IPS DF 19.7 (cell line): ENCODE measurements around the gene RILPL2.
"Not testable (repeated sequence)": the region's sequence is repeated elsewhere in the genome, so short reads cannot be mapped to it uniquely, and the experiment has no call there.

Source experiments
- DNase-seq: peaks from one replicate; pipeline ENCODE4 v3.0.0-alpha.2; 2013; ENCODE audit warnings: low read depth, low spot score

Gene RILPL2

GRCh38 chr12:123382684-123383083 is 53.8 kb downstream of the RILPL2 start:
- DNase-seq: no peak

- no peak for DNase-seq
Measured at GRCh38 chr12:123379391-123379790, 57.1 kb downstream of the RILPL2 start.

DNA sequence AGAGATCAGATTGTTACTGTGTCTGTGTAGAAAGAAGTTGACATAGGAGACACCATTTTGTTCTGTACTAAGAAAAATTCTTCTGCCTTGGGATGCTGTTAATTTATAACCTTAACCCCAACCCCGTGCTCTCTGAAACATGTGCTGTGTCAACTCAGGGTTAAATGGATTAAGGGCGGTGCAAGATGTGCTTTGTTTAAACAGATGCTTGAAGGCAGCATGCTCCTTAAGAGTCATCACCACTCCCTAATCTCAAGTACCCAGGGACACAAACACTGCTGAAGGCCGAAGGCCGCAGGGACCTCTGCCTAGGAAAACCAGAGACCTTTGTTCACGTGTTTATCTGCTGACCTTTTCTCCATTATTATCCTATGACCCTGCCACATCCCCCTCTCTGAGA is 64.1 kb downstream of the RILPL2 start:
- not testable (repeated sequence) for DNase-seq

- not testable (repeated sequence) for DNase-seq
Measured at GRCh38 chr12:123371667-123372368, 64.7 kb downstream of the RILPL2 start.

DNA sequence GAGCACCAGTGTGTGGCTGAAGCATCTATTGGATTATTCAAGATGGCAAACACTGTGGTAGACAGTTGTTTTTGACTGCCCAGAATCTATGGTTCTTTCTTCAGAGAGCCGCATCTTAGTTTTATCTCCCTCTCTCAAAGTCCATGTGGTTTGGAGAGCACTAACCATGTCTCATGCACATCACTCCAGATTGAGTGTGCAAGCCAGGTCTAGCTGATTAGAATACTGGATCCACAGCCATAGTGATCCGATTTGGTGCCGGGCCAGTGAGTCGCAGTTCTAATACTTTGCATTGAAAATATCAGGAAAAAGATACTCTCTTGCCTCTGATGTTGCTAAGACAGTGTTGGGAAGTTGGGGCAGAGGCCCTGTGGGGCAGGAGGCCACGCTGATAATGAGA is 67.3 kb downstream of the RILPL2 start:
- DNase-seq: no peak

DNA sequence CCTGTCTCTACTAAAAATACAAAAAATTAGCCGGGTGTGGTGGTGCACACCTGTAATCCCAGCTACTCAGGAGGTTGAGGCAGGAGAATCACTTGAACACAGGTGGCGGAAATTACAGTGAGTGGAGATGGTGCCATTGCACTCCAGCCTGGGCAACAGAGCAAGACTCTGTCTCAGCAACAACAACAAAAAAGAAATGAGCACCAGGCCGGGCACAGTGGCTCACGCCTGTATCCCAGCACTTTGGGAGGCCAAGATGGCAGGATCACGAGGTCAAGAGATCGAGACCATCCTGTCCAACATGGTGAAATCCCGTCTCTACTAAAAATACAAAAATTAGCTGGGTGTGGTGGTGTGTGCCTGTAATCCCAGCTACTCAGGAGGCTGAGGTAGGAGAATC is 68.1 kb downstream of the RILPL2 start:
- DNase-seq: not testable (repeated sequence)

GRCh38 chr12:123367511-123367910 is 69.0 kb downstream of the RILPL2 start:
- DNase-seq: no peak
